Central memory CD4-positive, alpha-beta T cell (primary cell): Measurements from ENCODE around the gene MAPK8IP3.

Experiments
- DNase-seq: peaks from one replicate; pipeline ENCODE4 v3.0.0; 2022

MAPK8IP3 gene

DNA sequence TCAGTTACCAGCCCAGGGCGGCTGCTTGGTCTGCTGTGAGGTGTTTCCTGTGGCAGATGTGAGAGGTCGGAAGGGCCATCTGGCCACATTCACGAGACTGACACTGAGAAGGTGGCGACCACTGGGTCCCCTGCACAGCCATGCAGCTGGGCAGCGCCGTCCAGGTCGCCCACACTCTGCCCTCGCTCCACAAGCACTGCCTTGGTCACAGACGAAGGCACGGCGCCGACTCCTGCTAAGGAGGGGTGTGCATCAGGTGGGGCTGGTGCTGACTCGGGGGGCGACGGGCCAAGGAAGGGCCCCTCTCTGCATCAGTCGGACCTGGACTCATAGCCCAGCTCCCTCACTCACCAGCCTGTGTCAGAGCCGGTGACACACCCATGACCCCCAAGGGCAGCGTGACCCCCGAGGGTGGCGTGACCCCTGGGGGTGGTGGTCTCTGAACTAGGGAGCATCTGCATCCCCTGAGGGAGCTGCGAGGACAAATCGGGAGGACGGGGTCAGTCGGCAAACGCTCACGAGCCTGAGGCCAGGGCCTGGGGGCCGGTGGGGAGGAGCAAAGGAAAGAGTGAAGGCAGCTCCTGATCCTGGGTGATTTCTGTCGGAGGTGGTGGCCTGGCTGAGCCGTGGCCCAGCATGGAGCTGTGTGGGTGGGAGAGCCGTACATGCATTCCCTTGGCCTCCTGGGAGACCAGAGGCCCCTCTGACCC is 34.9 kb downstream of the MAPK8IP3 start:
- DNase-seq: no peak

DNA sequence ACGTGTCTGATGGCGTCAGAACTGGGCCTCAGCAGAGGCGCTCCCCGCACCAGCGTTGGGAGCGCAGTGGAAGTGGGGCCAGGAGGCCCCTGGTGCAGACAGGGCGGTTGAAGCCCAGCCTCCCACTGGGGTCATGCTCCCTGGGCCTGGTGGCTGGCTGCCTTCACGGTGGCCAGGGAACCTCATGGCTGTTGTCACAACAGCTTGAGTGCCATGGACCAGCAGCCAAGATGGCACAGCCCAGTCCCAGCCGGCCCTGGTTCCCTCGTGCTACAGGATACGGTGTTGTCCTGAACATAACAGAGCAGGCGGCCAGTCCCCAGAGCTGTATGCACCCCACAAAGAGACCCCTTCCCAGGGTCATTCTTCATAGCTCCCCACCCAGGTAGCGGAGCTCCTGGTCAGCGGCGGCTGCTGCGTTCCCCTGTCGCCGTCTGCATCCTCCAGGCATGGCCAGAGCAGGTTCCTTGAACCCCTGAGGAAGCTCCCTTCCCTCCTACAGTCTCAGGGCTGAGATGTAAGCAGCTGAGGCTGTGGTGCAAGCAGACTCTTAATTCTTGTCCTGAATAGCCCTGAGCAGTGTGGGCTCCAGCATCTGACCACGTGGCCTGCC is 35.7 kb downstream of the MAPK8IP3 start:
- DNase-seq: no peak

DNA sequence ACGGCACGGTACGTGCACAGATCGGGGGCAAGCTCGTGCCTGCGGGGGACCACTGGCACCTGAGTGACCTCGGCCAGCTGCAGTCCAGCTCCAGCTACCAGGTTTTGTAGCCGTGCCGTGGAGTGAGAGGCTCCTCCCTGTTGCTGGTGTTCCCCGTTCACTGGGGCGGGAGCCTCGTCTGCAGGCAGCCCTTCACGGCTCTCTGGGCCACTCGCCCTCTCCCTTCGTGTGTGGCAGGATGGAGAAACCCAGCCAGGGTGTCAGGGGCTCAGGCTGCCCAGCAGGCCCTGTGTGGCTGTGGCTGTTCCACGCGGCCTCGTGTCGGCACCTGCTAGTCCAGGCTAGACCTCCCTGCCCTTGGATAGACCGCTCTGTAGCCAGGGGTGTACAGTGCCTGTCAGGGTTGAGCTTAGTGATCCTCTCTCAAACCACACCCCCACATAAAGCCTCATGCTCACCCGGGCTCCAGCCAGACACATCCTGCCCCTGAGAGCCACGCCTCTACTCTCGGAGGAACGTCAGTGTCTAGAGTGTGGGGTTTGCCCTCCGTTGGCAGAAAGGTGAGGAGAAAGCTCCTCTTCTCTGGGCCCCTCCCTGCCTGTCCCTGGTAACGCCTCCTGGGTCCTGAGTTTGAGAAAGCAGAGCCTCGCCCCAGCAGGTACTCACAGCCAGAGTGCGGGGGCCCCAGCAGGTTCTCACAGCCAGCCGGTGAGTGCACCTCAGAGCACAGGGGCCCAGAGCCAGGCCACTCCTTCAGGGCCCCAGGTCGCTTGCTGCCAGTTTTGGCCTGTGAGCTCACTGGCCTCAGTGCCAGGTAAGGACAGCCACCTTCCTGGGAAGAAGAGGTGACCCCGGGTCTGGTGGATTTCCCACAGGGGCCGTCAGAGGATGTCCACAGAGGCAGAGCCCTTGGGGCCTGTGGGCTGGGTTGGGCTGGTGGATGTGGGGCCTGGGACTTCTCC is 37.7 kb downstream of the MAPK8IP3 start:
- no peak for DNase-seq

DNA sequence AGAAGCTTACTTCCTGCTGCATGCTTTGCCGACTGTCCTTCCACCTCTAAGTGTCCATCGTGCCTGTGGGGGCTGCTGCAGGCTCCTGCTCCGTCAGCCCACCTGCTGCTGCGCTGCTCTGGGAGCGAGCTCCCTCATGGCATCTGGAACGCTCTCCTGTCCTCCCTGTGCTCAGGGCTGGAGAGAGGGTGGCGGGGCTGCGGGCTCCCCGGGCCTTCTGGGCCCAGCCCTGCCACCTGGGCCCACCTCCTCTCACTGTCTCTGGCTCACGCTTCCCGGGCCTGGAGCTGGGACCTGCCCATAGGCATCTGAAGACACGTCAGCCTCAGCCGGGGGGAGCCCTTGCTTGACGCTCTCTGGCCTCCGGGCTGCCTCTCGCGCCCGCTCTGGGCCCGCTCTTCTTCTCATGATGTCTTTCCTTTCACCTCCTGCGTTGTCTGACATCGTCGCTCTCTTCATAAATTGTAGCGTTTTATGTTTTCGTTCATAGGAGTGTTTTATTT is 38.4 kb downstream of the MAPK8IP3 start:
- DNase-seq: no peak

DNA sequence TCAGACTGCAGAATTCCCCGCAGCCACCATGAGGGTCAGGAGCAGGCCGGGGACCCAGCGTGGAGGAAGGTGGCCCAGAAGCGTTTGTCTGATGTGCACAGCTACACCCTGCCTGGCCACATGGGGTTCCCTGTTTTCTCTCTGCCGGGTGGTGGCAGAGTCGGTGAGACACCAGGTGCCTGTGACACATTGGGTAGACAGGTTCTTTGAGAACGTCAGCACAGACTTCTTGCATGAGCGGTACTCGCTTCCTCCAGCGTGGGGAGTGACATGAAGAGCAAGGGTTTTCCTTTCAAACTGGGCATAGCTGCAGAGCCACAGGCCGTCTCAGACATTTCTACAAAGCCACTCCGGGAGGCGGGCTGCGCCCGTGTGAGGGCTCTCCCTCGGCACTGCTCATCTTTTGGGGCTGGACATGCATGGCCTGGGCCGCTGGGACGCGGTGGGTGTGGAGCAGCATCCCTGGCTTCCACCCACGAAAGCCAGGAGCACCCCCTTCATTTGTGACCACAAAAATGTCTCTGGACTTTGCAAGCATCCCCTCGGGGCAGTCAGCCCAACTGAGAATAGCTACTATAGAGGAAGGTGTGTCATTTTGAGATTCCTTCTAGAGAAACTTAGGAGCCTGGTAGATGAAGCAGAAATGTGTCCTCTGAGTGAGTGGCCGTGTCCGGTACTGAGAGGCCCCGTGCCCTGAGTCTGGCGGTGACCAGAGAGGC is 39.3 kb downstream of the MAPK8IP3 start:
- no peak for DNase-seq

DNA sequence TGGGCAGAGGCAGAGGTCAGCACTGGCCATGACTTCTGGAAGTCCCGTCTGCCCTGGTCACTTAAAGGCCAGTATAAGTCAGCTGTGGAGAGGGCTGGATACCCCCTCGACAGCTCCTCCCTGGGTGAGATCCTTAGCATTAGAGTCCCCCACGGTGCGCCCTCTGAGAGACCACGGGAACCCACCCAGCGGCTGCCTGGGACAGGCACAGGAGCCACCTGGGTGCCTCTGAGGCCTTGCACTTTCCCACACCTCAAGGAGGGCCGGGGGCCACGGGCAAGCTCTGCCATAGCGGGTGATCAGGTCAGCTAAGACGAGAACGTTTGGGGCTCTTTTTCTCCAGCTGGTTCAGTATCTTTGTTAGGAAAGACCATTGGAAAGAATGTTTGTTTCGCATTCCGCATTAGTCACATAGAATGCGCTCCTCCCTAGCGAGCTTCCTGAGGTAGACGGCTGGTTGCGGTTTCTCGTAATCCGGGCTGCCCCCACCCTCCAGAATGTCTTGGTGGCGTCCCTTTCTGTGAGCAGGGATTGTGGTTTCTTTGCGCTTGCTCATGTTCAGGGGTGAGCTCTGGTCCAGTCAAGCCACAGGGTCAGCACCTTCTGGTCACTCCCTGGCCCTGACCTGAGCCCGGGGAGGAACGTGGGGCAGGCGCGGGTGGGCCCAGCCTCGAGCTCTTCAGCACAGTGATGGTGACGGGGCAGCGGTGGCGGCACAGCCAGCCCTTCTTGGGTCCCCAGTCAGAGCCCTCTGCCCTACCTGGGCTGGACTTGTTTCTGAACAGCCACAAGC is 40.1 kb downstream of the MAPK8IP3 start:
- DNase-seq: no peak

DNA sequence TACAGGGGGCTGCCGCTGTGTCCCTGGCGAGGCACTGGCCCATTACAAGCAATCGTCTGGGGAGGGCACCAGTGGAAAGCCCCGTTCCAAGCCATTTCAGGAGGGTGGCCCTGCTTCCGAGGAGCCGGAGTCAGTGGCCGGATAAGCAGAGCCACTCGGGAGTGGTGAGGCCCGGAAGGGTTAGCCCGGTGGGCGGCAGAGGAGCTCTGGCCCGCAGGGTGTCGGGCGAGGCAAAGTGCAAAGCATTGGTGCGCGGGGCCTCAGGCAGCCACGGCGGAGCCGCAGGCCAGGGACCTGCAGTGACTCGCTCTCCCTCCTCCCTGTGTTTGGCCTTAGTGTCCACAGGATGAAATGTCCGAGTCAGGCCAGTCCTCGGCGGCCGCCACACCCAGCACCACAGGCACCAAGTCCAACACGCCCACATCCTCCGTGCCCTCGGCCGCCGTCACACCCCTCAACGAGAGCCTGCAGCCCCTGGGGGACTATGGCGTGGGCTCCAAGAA is 40.7 kb downstream of the MAPK8IP3 start:
- no peak for DNase-seq

DNA sequence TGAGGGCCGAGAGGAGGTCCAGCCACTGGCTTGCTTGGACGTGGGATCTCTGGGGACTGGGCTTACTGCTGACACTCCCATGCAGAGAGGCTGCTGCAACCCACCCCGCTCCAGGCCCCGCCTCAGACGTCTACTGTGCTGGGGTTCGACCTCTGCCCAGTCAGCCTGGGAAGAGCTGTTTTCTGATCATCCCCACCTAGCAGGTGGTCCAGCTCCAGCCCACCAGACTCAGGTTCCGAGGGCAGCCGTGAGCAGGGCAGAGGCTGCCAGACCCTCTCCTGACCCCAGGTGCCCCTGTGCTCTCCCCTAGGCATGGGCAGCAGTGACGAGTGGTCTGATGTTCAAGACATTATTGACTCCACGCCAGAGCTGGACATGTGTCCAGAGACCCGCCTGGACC is 41.9 kb downstream of the MAPK8IP3 start:
- no peak for DNase-seq

DNA sequence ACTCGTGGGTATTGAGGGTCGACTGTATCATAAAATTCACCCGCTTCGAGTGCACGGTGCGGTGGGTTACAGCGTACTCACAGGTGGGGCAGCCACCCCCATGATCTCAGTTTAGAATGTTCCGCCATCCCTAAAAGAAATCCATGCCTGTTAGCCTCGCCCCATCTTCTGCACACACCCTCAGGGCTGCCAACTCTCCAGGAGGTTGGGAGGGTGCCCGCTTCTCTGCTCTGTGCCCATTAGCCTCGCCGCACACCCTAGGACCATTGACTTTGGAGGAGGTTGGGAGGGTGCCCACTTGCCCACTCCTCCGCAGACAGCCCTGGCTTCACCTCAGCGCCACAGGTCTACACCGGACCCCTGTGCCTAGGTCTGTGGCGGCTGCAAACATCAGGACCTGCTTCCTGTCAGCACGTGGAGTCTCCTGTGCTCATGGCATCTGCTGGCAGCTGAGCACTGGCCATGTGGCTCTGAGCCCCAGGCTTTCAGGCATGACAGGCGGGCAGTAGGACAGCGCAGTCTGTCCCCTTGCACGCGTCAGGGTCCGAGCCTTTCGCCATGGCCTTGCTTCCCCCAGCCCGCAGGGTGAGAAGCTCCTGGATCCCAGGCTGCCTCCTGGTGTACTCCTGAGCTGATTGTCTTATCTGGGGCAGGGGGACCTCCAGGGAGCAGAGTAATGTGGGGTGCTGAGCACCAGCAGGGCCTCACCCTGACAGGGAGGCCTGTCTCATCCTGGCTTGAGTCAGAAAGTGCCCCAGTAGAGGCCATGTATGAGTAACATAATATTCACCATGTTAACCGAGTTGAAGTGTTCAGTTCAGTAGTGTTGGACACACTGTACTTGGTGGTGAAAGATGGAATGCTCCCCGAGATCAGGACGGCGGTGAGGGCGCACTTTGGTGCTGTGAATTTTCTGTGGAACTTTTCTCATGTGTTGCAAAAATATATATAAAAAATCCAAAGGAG is 43.4 kb downstream of the MAPK8IP3 start:
- no peak for DNase-seq

DNA sequence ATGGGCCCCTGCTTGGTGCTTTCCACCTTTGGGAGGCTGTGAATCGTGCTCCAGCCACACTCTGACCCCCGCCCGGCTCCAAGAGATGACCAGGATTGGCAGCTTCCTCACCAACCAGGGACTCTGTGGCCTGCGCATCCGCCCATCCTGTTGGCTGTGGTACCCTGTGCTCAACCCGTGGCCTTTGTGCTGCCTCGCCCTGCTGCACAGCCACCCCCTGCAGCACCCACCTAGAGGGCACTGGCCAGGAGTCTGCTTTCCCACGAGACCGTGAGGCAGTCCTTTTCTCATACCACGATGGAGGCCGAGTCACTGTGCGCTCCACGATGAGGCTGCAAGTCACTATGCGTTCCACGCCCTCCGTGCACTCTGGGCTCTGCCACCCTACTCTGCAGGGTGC is 46.0 kb downstream of the MAPK8IP3 start:
- DNase-seq: no peak

DNA sequence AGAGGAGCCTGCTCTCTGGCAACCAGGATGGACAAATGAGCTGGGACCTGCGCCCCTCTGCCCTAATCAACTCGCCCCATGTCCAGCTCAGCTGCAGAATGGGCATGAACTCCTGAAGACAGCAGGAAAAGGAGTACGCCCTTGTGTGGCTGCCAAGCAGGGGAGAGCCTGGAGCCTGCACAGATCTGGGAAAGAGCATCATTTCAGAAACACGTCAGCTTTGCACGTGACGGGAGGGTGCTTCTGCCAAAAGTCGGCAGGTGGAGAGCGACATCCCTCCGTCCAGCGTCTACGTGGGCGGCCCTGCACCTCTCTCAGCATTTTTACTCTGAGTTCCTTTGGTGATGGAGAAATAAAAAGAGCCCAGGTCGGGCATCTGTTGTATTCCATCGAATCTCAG is 46.9 kb downstream of the MAPK8IP3 start:
- DNase-seq: no peak

DNA sequence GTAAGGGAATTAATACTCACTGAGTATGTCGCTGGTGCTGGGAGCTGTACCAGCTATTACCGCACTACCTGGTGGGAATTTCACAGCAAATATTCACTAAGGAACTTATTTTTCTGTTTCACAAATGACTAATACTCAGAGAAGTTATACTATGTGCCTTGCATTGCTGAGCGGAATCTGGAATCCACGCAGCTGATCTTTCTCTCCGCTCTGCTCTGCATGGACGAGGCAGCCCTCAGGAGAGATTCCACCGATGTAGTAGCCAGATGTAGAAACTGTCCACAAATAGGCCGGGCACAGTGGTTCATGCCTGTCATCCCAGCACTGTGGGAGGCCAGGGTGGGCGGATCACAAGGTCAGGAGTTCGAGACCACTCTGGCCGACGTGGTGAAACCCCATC is 48.2 kb downstream of the MAPK8IP3 start:
- no peak for DNase-seq

DNA sequence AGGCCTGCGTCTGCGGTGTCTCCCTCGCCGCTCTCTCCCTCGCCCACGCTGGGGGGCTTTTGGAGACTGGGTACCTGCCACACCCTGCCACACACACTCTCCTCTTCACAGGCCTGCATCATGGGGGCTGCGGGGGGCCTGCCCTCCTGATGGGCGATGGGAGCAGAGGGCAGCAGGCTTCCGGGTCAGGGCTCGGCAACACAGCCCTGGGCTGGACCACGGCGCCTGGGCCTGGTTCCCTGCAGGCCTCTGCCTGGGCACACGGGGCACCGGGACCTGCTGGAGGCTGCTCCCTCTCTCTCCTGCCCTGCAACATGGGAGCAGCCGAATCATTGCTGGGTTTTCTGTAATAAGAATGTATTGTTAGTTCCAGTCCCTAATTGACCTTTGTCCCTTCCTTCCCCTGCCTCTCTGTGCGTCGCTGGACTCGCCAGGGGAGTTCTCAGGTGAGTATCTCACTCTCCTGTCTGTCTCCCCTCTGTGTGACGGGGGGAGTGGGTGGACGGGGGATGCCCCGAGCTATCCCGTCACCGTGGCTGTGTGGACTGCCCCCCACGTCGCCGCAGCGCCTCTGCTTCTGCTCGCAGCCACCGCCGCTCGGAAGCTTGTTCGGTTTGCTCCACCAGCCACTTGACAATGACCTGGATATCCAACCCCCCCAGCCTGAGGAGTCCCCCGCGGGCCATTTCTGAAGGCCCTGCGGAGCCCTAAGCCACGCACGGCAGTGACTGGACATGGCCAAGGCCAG is 51.9 kb downstream of the MAPK8IP3 start:
- DNase-seq: no peak

DNA sequence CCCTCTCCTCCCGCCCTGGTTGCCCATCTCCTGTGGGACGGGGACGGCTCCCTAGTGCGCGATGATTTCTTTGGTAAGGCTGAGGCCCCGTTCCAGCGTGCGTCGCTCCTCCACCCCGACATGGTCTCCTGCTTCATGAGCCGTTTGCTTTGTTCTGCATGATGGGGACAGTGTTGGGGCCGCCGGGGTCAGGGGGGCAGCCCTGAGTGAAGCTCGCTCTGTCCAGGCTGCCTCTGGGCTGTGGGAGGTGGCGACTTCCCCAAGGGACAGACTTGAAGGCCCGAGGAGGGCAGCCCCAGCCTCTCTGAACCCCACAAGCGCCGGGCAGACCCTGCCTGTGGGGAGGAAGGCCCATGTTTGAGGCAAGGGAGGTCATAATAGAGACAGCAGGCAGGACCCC is 52.9 kb downstream of the MAPK8IP3 start:
- DNase-seq: no peak

DNA sequence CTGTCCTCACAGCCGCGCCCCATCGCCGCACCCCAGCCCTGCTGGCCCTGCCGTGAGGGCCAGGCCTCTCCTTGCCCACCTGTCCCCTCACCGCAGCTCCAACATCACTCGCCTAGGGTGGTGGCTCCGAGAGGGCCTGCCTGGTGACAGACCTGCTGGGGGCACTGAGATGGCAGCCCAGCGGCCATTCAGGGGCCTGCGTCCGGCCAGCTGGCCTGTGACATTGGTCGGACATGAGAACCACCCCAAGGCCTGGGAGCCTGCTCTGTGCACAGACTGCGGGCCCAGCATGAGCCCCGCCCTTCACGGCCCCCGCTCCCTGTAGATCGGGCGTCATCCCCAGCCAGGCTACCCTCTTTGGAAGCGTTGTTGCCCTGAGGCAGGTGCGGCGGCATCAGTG is 53.5 kb downstream of the MAPK8IP3 start:
- no peak for DNase-seq

DNA sequence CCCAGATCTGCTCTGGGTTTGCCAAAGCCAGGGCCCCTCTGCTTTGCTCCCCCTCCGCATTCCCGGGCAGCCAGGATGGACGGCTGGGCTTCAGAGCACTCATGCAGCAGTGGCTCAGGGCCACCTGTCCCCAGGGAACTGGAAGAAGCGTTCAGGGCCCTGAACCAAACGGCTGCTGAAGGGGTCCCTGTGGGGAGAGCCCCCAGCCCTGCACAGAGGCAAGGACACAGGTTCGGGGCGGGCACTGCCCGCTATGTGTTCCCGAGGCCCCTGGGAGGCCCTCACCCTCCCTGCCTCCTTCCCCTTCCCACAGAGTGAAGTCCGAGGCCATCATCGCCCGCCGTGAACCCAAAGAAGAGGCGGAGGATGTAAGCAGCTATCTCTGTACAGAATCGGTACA is 54.9 kb downstream of the MAPK8IP3 start:
- DNase-seq: no peak

DNA sequence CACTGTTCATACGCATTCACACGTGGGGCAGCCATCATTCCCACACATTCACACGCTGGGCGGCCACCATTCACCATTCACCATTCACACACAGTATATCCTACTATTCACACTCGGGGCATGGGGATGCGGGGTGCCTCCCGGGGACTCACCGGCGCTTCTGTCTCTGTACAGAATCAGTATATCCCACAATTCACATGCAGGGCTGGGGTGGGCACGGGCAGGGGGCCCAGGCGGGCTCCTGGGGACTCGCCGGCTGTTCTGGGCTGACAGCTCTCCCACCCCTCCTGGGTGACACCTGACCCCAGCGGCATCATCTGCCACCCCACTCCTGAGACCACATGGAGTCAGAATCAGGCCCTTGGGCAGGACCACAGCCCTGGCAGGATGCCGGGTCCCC is 55.8 kb downstream of the MAPK8IP3 start:
- DNase-seq: no peak

DNA sequence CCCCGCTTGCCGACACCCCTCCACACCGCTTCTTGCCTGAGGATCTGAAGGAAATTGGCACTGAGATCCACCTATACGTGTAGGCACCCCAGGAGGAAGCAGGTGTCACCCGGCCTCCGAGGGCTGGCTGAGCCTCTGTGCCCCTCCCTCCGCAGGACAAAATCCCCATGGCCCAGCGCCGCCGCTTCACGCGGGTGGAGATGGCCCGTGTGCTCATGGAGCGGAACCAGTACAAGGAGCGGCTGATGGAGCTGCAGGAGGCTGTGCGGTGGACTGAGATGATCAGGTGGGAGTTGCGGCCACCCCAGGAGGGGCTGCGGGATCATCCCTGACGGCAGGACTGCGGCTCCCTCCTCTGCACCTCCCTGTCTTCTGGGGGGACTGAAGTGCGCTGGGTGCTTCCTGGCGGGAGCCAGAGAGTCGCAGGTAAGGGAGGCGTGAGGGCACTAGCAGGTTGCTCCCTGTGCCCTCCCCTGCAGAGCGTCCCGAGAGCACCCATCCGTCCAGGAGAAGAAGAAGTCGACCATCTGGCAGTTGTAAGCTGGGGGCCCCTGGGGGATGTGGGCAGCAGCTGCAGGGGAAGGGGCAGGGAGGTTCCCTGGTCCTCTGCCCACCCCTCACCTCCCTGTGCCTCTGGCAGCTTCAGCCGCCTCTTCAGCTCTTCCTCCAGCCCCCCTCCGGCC is 56.3 kb downstream of the MAPK8IP3 start:
- DNase-seq: no peak

DNA sequence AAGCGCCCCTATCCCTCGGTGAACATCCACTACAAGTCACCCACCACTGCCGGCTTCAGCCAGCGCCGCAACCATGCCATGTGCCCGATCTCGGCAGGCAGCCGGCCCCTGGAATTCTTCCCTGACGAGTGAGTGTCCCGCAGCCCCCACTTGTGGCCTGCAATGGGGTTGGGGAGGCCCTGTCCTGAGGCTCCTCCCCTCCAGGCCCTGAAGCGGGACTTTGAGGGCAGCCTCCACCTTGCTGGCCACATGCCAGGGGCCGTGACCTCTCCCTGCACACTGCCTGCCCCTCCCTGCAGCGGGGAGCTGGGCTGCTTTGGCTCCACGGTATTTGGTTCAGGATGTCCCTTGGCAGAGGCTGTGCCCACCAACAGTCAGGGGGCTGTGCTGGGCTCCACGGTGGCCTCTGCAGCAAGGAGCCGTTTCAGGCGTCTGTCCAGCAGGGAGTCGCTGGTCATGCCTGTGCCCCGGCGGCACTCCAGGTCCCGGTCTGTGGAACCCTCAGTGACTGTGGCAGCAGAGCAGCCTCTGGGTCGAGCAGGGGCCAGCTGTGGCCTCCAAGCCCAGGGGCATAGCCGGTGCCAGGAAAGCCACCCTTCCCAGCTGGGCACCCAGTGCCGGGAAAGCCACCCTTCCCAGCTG is 57.0 kb downstream of the MAPK8IP3 start:
- DNase-seq: no peak
